GM18508 (cell line): ENCODE data around the gene ZNF346.

Experiments
- ATAC-seq: cut with Tn5 transposase; IDR thresholded peaks from one replicate; pipeline ENCODE4 v1.9.1; 2021; ENCODE audit warnings: moderate number of reproducible peaks; ENCODE audit not compliant: insufficient read depth, unreplicated experiment

ZNF346 gene

GRCh38 chr5:177111720-177112394 lies 89.4 kb downstream of the ZNF346 start:
- ATAC-seq: no peak

- no peak for ATAC-seq
These were observed 90.2 kb downstream of the ZNF346 start for GRCh38 chr5:177112589-177113220.

GRCh38 chr5:177113566-177114424 lies 91.3 kb downstream of the ZNF346 start:
- ATAC-seq: no peak

GRCh38 chr5:177116631-177117373 lies 94.3 kb downstream of the ZNF346 start:
- no peak for ATAC-seq

- ATAC-seq: no peak
These were observed 95.0 kb downstream of the ZNF346 start for GRCh38 chr5:177117441-177118045.

- no peak for ATAC-seq
These were observed 100.1 kb downstream of the ZNF346 start for GRCh38 chr5:177122566-177122965.

- no peak for ATAC-seq
These were observed 101.4 kb downstream of the ZNF346 start for GRCh38 chr5:177123789-177124485.

- ATAC-seq: no peak
These were observed 102.0 kb downstream of the ZNF346 start for GRCh38 chr5:177124486-177124991.

- ATAC-seq: no peak
These were observed 104.3 kb downstream of the ZNF346 start for GRCh38 chr5:177126771-177127170.

GRCh38 chr5:177128551-177128981 lies 106.1 kb downstream of the ZNF346 start:
- ATAC-seq: no peak

- no peak for ATAC-seq
These were observed 107.9 kb downstream of the ZNF346 start for GRCh38 chr5:177130211-177131018.
